Activated T-helper 1 cell treated with Interleukin-2 at 50 U/mL for 16 hours (primary cell): Measurements from ENCODE around the gene AP3S2.
"Not testable (repeated sequence)": the region's sequence is repeated elsewhere in the genome, so short reads cannot be mapped to it uniquely, and the experiment has no call there.

ENCODE experiments used
- DNase-seq: peaks from one replicate; pipeline ENCODE4 v3.0.0-alpha.2; 2020; ENCODE audit warnings: low read depth

AP3S2 gene

DNA sequence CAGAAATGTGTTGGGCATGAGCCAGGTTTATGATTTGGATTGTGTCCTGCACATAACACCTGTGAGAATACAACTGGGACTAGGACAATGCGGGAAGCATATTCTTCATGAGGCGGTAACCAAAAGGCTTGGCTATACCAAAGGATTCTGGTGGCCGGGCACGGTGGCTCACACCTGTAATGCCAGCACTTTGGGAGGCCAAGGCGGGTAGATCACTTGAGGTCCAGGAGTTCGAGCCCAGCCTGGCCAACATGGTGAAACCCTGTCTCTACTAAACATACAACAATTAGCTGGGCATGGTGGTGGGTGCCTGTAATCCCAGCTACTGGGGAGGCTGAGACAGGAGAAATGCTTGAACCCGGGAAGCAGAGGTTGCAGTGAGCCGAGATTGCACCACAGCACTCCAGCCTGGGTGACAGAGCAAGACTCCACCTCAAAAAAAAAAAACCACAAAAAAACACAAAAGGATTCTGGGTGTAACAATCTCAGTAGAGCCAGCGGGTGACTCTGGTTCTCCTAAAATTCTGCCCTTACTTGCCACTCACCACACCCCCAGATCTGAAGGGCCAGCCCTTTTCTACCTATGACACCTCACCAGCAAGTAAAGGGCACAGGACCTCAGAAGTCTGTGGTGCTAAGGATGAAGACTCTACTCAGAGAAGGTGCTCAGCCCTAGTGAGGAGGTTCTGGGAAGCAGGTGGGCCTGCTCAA is 59.2 kb downstream of the AP3S2 start:
- not testable (repeated sequence) for DNase-seq

DNA sequence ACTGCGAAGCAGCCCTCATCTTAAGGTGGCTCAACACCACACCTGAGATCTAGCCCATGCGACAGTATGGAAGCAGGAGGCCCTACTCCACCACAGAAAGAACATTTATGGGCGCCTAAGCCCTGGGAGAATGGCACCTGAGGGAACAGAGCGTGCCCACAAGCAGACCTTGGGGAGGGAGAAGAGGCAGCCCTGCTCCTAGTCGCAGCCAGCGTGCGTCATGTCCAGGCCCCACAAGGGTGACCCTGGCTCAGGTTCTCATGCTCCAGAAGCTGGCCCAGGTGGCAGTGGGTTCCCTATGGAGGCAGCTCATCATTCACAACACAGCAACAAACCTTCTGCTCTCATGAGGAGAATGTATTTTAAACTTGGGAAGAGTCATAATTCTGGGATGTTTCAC is 59.8 kb downstream of the AP3S2 start:
- no peak for DNase-seq

DNA sequence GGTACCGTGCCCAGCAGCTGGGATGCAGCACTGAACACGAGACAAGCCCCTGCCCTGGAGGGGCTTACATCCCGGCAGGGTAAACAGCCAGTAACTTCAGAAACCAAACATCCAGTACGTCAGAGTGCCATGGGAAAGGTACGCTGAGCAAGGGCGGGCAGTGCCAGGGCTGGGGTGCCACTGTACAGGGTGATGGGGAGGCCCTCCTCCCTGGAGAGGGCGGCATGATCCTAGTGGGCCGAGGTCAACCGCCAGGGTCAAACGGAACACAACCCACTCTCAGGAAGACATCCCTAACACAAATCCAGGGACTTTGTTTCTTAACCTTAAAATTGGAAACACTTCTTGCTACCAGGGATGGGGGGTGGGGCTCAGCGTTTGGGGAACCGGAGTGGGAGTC is 63.2 kb downstream of the AP3S2 start:
- DNase-seq: no peak

DNA sequence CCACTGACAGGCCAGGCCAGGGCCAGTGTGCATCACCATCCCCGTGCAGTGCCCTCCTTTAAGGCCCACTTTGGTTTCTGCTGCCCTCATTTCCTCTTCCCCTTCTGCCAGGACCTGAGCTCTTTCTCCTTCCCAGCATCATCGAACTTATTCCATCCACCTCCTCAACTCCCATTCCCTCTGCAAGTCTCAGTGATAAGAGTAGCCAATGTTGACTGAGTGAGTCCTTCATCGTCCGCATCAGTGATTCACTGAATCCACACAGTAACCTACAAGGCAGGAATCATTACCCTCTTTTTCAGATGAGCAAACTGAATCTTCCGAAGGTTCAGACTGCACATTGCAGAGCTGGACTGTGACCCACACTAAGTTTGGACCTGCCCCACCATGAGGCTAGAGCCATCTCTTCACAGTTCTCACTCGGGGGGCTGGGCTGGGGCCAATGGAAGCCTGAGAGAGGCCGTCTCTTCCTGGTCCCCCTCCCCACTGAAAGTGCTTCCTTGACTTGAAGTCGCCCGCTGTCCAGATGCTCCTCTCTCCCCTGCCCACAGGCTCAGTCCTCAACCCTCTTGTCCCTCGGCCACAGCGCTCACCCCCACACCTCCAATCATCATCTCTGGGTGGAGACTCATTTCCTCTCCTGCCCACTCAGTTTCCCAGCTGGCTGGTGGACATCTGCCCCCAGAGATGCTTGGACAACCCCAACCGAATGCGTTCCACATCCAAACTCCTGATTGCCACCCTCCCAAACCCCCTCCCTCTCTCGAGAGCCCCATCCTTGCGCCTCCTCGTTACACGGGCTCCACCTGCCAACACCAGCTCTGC is 64.0 kb downstream of the AP3S2 start:
- DNase-seq: no peak

DNA sequence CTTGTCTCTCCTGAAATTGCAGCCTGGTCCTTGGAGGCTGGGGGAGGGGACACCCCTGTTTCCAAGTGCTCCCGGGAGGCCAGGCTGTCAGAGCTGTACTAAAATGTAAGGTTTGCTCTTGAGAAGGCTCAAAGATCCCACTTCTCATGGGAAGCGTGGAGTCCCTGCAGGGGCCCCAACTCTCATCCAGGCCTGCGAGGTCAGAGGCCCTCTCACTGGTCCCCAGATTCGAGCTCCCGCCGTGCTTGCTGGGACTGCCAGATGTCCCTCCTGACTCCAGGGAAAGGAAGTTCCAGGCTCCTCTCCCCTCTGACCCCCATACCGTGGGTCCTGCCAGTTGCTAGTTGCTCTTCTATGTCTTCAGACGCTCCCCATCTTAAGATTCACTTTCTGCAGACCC is 64.6 kb downstream of the AP3S2 start:
- no peak for DNase-seq

DNA sequence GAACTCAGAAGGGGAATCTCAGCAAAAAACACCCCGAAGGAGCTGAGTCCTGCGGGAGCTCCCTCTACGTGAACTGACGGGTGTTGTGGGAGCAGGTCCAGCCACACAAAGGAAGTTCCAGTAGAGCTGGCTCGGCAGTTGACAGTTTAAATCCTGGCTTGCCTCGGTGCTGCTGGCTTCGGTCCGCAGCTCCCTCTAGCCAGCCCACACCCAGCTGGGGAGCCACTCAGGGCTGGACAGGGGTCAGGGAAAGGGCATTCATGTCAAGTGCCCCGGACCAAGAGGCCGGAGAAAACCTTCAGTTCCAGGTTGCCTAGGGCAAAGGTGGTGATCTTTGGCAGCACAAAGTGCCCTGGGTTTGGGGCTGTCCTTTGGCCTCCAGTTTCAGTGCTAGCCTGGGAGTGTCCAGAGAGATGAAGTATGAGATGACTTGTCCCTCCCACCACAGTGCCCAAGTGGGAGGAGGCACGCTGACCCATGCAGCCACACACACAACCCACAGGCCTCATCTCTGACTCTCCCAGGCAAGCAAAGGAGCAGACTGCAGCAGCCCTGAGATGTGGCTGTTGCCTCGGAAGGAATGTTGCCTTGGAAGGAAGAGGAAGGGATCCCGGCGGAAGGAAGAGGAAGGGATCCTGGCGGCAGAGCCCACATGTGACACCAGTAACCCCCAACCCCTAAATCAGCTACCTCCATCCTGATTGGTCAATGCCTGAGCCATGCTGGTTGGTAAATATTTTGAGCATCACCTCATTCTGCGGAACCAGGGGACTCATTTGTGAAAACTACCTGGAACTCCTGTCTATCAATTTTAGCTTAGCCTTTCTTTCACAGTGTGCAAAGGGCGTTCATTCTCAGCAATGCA is 65.3 kb downstream of the AP3S2 start:
- no peak for DNase-seq

DNA sequence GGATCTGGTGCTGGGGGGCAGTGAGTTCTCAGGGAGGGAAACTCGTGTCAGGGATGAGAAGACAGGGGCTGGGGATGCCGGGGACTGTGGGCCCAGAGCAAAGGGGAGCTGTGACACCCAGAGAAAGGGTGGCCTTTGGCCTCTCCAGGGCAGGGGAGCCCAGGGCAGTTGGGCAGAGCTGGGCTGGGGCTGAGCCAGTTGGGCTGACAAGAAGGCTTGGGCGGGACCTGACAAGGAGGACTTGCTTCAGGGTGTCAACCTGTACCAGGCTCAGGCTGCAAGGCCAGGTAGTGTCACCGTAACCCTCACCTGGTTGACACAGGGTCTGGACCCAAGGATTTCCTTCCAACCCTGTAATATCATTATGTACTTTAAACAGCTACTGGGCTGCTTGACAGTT is 66.0 kb downstream of the AP3S2 start:
- DNase-seq: no peak

DNA sequence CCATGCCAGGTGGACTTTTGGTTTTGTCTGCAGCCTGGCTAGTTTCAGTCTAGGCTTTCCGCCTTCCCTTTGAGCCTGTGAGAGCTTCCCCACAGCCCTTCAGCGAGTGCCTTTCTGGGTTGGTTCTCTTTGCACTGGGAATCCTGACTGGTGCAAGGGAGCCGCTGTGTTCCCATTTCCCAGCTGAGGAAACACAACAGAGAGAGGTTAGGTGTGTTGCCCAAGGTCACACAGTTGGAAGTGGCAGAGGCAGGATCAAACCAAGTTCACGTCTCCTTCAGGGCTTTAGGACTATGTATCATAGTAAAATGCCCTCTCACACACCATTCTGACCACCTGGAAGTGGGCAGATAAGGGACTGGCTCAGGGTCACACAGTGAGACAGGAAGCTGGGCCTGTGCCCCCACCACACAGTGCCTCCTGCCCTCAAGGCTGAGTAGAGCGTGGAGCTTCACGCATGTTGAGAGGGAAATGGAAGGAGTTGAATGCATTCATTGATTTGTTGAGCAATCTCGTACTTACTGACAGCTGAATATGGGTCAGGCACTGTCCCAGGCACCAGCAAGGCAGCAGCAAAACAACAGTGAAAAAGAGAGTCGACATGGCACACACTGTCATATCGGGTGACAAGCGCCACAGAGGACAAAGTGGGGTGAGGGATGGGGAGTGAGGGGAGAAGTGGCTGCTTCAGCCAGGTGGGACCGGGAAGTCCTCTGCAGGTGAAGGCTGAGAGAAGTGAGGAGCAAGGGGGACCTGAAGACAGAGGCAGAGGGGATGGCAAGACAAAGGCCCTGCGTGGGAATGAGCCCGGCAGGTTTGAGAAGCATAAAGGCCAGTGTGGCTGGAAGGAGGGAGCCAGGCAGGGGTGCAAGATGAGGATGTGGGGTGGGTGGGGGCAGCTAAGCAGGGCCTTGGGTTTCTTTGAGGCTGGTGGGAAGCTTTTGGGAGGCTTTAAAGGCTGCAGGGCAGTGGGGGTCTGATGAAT is 66.8 kb downstream of the AP3S2 start:
- DNase-seq: no peak

DNA sequence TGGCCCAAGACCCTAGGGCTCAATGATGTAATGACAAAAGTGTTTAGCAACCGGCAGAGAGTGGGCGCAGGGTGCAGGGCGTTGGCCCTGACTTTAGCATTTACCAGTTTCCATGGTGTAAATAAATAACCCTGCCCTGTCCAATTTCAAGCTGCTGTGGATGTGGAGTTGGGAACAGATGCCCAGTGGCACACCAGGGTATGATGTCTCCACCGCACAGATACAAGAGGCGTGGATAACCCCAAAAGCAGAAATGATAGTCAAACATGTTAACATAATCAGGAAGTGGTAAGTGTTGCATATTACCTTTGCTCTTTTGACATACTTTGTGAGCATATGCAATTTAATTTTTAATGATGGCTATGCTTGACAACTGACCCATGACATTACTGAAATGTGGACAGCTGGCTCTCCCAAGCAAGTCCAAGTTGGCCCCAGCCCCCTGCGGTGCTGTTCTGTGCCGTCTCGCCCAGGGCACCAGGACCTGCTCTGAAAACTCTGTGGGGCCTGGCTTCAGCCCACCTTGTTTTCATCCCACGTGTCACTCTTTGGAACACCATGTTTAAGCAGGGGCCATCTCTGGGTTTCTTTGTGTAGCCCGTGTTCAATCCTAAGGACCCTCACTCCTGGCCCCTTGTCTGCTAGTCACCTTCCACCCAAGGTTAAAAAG is 68.4 kb downstream of the AP3S2 start:
- no peak for DNase-seq

DNA sequence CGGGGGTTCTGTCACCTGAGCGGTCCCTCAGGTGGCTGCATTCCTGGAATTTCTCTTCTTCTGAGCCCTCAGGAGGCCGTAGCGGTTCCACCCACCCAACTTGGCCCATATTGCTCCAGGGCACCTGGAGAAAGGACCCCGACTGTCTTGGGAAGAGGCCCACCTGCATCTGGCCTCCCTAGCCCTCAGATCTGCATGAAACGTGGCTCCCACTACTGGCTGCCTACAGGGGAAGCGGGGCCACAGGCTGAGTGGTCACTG is 69.3 kb downstream of the AP3S2 start:
- DNase-seq: no peak

DNA sequence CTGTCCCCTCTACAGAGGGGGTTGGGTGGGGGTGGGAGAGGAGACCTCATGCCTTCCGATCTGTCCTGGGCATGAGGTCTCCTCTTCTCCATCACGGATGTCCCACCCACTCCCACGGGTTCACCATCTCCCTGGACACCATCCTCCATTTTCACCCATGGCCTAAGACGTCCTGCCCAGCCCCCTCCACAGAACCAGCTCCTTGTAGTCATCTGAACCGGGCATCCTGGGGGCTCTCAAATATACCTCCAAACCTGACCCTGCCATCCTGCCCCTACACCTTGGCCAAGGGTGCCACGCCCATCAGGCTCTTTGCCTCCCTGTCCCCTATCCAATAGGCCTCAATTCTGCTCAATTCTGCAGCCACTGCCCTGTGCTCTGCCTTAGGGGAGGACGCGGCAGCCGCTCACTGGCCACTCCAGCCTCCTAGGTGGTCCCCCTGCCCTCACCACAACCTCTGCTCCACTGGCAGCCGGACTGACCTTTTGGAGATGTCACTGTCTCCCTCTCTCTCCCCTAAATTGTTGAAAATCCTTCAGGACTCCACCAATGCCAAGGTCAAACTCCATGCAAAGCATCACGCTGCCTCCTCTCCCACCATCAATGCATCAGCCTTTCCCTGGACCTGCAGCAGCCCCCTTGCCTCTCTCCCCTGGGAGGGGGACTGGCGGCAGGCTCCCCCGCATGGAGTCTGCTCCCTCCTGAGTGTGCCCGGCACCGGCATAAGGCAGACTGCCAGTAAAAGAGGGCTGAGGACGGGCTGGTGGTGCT is 69.8 kb downstream of the AP3S2 start:
- no peak for DNase-seq

DNA sequence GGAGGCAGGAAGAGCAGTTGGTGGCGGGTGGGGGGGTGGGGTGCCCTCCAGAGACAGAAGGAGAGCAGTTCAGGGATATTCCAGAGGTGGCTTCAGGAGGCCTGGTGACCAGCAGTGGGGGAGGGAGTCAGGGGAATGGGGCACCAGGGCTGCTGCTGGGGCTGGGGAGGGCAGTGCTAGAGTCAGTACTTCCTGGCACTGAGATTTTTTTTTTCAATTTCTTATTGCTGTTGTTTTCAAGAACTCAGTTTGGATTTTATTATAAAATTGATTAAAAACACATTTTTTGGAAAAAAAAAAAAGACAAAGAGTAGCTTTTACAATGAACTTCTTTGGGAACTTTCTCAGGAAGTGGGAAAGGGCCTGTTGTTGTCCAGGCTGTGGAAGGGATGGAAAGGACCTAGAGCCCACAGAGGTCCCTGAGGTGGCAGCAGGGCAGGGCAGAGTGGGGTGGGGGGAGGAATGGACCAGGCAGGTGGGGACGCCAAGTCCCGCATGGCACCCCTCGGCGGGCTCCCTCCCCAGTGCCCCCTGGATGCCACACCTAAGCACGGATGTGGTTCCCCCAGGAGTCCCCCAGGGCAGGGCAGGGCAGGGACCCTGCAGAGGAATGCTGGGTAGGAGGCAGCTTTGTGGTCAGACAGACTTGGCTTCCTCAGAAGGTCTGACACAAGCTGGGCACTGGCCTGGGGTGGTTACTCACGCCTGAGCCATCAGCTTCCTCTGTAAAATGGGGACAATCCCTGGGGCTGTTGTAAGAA is 70.7 kb downstream of the AP3S2 start:
- DNase-seq: no peak

DNA sequence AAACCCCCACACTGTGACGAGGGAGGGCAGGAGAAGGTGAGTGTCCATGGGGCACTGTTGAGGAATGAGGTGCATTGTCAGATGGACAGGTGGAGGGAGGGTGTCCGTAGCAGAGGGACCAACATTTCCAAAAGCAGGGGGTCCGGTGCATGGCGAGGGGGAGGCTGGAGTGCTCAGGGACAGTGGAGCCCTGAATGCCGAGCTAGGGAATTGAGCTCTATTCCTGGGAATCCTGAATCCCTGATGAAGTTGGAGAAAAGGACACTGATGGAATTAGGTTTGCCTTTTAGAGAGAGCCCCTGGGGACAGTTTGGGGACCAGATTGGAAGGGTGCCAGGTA is 71.2 kb downstream of the AP3S2 start:
- no peak for DNase-seq

DNA sequence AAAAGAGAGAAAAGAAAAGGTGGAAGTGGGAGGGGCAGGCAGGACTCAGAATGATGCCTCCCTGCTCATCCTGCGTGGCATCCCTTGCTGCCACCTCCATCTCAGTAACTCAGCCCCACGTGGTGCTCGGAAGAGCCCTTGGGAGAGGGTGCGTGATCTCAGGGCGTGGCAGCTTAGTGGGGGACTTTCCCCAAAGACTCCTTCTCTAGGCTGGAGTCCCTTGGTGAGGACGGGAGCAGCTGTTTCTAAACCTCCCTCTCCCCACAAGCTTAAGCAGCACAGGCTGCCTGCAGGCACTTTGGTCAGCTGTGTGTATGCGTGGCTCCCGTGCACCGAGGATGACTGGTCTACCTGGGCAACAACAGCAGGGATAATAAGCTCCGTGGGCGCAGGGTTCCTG is 71.8 kb downstream of the AP3S2 start:
- DNase-seq: no peak

DNA sequence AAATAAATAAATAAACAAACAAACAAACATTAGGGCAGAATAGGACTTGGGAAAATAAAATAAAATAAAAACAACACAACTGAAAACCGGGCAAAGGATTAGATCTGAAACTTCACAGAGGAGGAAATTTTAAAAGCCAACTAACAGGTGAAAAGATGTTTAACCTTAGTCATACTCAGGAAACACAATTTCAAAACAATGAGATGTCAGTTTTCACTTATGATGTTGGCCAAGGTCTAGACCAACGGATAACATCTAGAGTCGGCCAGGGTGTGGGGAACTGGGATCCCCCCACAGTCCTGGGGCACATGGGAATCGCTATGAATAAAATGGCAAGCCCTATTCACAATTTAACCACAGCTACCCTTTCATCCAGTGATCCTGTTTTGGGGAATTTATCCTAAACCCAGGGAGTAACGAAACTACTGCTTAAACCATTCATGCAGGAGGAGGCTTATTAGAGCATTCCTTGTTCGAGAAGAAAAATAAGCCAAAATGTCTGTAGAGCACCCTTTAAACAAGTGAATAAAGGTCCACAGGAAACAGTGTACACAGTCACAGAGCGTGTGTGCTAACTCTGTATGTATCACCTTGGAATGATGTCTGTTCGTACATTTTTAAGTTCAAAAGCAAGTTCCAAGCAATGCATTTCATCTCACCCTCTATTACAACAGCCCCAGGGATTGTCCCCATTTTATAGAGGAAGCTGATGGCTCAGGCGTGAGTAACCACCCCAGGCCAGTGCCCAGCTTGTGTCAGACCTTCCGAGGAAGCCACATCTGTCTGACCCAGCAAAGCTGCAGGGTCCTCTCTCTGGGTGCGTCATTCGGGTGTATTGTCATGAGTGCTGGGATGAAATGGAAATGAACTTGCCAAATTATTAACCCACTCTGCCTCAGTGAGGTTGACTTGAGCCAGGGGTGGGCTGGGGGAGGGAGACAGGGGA is 72.9 kb downstream of the AP3S2 start:
- no peak for DNase-seq

DNA sequence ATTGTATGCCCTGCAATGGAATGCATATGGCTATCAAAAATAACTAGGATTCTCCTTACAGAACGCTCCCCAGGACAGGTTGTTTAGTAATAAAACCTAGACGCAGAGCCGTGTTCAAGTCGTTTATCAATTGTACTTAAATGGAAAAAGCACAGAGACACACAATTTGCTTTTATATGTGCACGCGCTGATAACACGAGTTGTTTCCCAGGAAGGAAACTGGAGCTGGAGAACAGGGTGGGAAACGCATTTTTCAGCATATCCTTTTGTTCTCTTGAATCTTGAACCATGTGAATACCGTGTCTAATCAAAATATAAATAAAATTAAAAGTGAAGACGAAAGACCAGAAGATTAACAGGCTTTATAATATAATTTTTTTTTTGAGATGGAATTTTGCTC is 75.5 kb downstream of the AP3S2 start:
- no peak for DNase-seq

DNA sequence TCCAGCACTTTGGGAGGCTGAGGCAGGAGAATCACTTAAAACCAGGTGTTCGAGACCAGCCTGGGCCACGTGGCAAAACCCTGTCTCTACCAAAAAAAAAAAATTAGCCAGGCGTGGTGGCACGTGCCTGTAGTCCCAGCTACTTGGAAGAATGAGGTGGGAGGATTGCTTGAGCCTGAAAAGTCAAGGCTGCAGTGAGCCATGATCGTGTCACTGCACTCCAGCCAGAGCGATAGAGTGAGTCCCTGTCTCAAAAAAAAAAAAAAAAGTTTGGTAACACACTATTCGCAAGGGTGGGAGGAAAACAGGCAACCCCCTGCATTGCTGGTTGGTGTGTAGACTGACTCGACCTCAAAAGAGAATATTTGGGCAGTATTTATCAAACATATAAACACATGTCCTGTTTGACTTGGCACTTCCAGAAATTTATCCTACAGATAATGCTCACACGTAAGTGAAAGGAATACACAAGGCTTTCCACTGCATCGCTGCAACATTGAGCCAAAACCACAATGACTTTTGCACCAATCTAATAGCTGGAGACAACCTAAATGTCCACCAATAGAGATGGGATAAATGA is 76.0 kb downstream of the AP3S2 start:
- no peak for DNase-seq

DNA sequence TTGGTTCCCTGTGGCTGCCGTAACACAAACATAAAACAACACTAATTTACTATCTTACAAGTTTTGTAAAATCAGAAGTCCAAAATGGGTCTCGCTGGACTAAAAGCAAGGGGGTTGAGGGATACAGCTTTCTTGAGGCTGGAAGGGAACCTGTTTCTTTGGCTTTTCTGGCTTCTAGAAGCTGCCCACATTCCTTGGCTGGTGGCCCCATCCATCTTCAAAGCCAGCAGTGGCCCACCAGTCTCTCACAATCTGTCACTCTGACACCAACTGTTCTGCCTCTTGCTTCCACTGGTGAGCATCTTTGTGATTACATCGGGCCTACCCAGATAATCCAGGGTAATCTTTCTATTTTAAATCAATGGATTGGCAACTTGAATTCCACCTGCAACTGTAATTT is 78.0 kb downstream of the AP3S2 start:
- DNase-seq: no peak
